Esophagus squamous epithelium (tissue), 5 donors: ENCODE measurements around the gene COPB2. TPM values are rescaled to one million over a fixed set of nuclear protein-coding genes. Genes with fewer than 3 reads are reported as not detected.

Experiments used
- DNase-seq: peaks from one replicate; lab custom pipeline; 2025; lab: John Stamatoyannopoulos, UW
- H3K27ac ChIP-seq, 4 donors: fragments of 200-600 bp; sonication (generic); one replicate each; pipeline ENCODE4 v1.5.1; 2016 to 2019; ENCODE audit warnings: mild to moderate bottlenecking in 1 of 4
- H3K27me3 ChIP-seq, 4 donors: fragments of 200-600 bp; sonication (generic); 1 replicate in 3 of 4; 2 replicates in 1 of 4; pipeline versions ENCODE4 v1.5.1 to v1.6.0; 2017 to 2021; ENCODE audit warnings: antibody characterized with exemption in 1 of 4
- H3K36me3 ChIP-seq, 3 donors: fragments of 200-600 bp; sonication (generic); one replicate each; pipeline ENCODE4 v1.5.1; 2016 to 2019
- H3K4me1 ChIP-seq, 3 donors: fragments of 200-600 bp; sonication (generic); one replicate each; pipeline ENCODE4 v1.5.1; 2017 to 2019
- H3K4me3 ChIP-seq, 4 donors: fragments of 200-600 bp; sonication (generic); 1 replicate in 3 of 4; 2 replicates in 1 of 4; pipeline ENCODE4 v1.5.1; 2016 to 2019; ENCODE audit warnings: mild to moderate bottlenecking in 2 of 4, moderate library complexity in 1 of 4
- H3K9me3 ChIP-seq, 3 donors: fragments of 200-600 bp; sonication (generic); one replicate each; pipeline ENCODE4 v1.5.1; 2016 to 2019
- CTCF ChIP-seq, 6 experiments: fragments of 450-650 bp in 4 of 6; fragments of 200-600 bp in 2 of 6; sonication (generic) in 2 of 6; IDR thresholded peaks; one replicate each; pipeline ENCODE4 v1.5.1; 2016 to 2019; ENCODE audit warnings: antibody characterized with exemption in 6 of 6, mild to moderate bottlenecking in 4 of 6, moderate library complexity in 4 of 6
- POLR2A ChIP-seq, 4 donors: fragments of 450-650 bp; IDR thresholded peaks; one replicate each; pipeline ENCODE4 v1.6.1; 2017; ENCODE audit warnings: antibody characterized with exemption in 4 of 4, mild to moderate bottlenecking in 4 of 4, moderate library complexity in 3 of 4
- WGBS, 2 donors: methylation state at CpG; one replicate each; pipeline ENCODE4 v1.1.5; 2018; 5-methylcytosine and 5-hydroxymethylcytosine counted together
- intact Hi-C: fragments of 100-400 bp; cut with DNase I; formaldehyde crosslinking; loops from one replicate; pipeline ENCODE4 v1.15.0; 2022
- total RNA-seq, 4 donors: library from RNA; depleted of rRNA; stranded (reverse); fragments of >200 nt; gene quantifications; one replicate each; pipeline ENCODE4 v1.1.0, GENCODE V29; 2016
- donor health status: DM: yes; HTN: yes; CAD: no.

COPB2 gene
- total RNA-seq, 4 donors from 2014 or later, result 62.6 to 103 (median 86.8) TPM

- H3K27me3 ChIP-seq, result peaks cover 0 to 24% (median 0%) of the 10 kb centered on the region in 4 donors
- WGBS, 2 donors, result 81 to 88% methylated on average over 5 of the region's 5 CpGs
- H3K9me3 ChIP-seq, result no peaks in the 10 kb centered on the region
- H3K36me3 ChIP-seq, result no peaks in the 10 kb centered on the region
- H3K27ac ChIP-seq, result no peak overlapping the region
- H3K4me3 ChIP-seq, result no peak overlapping the region
- no peak for DNase-seq
- TF ChIP-seq POLR2A (IDR thresholded peaks at IDR 0.05), result no peak
- no peak for TF ChIP-seq CTCF (IDR thresholded peaks at IDR 0.05)
- H3K4me1 ChIP-seq, result peaks cover 0 to 9% (median 3%) of the 10 kb centered on the region in 3 donors
- intact Hi-C loops, result loop anchor here (5.0 kb wide), 2 partner anchors 214 to 389 kb away; no protein-coding TSS in a partner anchor
These were observed 63.3 kb downstream of the COPB2 start for GRCh38 chr3:139326131-139326530.

- Histone ChIP-seq H3K36me3 (no peaks in the 10 kb centered on the region), H3K9me3 (no peaks in the 10 kb centered on the region), H3K27ac (no peak overlapping the region), H3K4me1 (peaks cover 0 to 9% (median 3%) of the 10 kb centered on the region in 3 donors), H3K4me3 (no peak overlapping the region), H3K27me3 (peaks cover 0 to 19% (median 0%) of the 10 kb centered on the region in 4 donors)
- TF ChIP-seq CTCF (IDR thresholded peaks at IDR 0.05), result no peak
- WGBS, 2 donors, result 68% methylated on average over 3 of the region's 3 CpGs; no CpG with 5 or more reads in 1 of the 2 donors
- intact Hi-C loops, result loop anchor here (5.0 kb wide), 2 partner anchors 213 to 388 kb away; no protein-coding TSS in a partner anchor
- no peak for DNase-seq
These were observed 63.9 kb downstream of the COPB2 start for GRCh38 chr3:139325551-139325950.

GRCh38 chr3:139324456-139324855, 65.0 kb downstream of the COPB2 start:
- H3K4me1 ChIP-seq, result peaks cover 0 to 6% (median 3%) of the 10 kb centered on the region in 3 donors
- DNase-seq, result no peak
- WGBS, 2 donors, result 18 to 47% methylated on average over 2 to 3 of the region's 5 CpGs
- intact Hi-C loops, result no loop called here
- H3K36me3 ChIP-seq, result no peaks in the 10 kb centered on the region
- no peak overlapping the region for H3K4me3 ChIP-seq
- no peaks in the 10 kb centered on the region for H3K9me3 ChIP-seq
- TF ChIP-seq CTCF (IDR thresholded peaks at IDR 0.05) (no peak), POLR2A (IDR thresholded peaks at IDR 0.05) (no peak)
- no peak overlapping the region for H3K27ac ChIP-seq
- H3K27me3 ChIP-seq, result peaks cover 0 to 10% (median 0%) of the 10 kb centered on the region in 4 donors

GRCh38 chr3:139323146-139323545, 66.3 kb downstream of the COPB2 start:
- intact Hi-C loops, result no loop called here
- TF ChIP-seq POLR2A (IDR thresholded peaks at IDR 0.05), result no peak
- no peak for TF ChIP-seq CTCF (IDR thresholded peaks at IDR 0.05)
- no peak for DNase-seq

GRCh38 chr3:139322346-139322745, 67.1 kb downstream of the COPB2 start:
- intact Hi-C loops, result no loop called here
- Histone ChIP-seq H3K4me1 (no peaks in the 10 kb centered on the region), H3K36me3 (no peaks in the 10 kb centered on the region), H3K4me3 (no peak overlapping the region), H3K27me3 (peaks cover 0 to 14% (median 0%) of the 10 kb centered on the region in 4 donors), H3K9me3 (no peaks in the 10 kb centered on the region), H3K27ac (no peak overlapping the region)
- DNase-seq, result no peak
- 62 to 83% methylated on average over 3 to 4 of the region's 5 CpGs for WGBS, 2 donors
- TF ChIP-seq CTCF (IDR thresholded peaks at IDR 0.05) (no peak), POLR2A (IDR thresholded peaks at IDR 0.05) (no peak)

More at GRCh38 chr3:139323146-139323545, 66.3 kb downstream of the COPB2 start:
- no peaks in the 10 kb centered on the region for H3K4me1 ChIP-seq
- 82 to 92% methylated on average over 4 to 6 of the region's 7 CpGs for WGBS, 2 donors
- H3K27me3 ChIP-seq, result peaks cover 0 to 8% (median 0%) of the 10 kb centered on the region in 4 donors
- no peak overlapping the region for H3K27ac ChIP-seq
- no peaks in the 10 kb centered on the region for H3K36me3 ChIP-seq
- H3K9me3 ChIP-seq, result no peaks in the 10 kb centered on the region
- no peak overlapping the region for H3K4me3 ChIP-seq
